Activated CD8-positive, alpha-beta memory T cell treated with anti-CD3 and anti-CD28 coated beads, Interleukin-2, amount 10 ng/mL, durations not matched to agents 7 days and 5 days (primary cell): ENCODE data around the gene FZD10. TPM values are rescaled to one million over a fixed set of nuclear protein-coding genes. Genes with fewer than 3 reads are reported as not detected.

Experiments used
- ATAC-seq: fragments of 150-1000 bp; cut with Tn5 transposase; one replicate; pipeline ENCODE4 v1.10.0; 2021; ENCODE audit warnings: moderate library complexity
- CTCF ChIA-PET: fragments of 350-600 bp; sonication (Branson Sonifier 250); formaldehyde crosslinking; loops from one replicate; lab custom pipeline; 2021; ENCODE audit warnings: antibody characterized with exemption; lab: Charles Lee
- DNase-seq: peaks from one replicate; pipeline ENCODE4 v3.0.0-alpha.2; 2020
- H3K27ac Mint-ChIP-seq: one replicate; pipeline ENCODE4 v1.8.0; 2021; ENCODE audit warnings: mild to moderate bottlenecking, mixed read lengths
- H3K27me3 Mint-ChIP-seq: one replicate; pipeline ENCODE4 v1.8.0; 2021; ENCODE audit warnings: mixed read lengths
- H3K36me3 Mint-ChIP-seq: one replicate; pipeline ENCODE4 v1.8.0; 2021; ENCODE audit warnings: mild to moderate bottlenecking, mixed read lengths
- H3K4me1 Mint-ChIP-seq: one replicate; pipeline ENCODE4 v1.8.0; 2021; ENCODE audit warnings: mixed read lengths
- H3K4me3 Mint-ChIP-seq: one replicate; pipeline ENCODE4 v1.8.0; 2021; ENCODE audit warnings: mild to moderate bottlenecking, moderate library complexity, mixed read lengths
- H3K9me3 Mint-ChIP-seq: one replicate; pipeline ENCODE4 v1.8.0; 2022; ENCODE audit warnings: low read depth, mixed read lengths
- total RNA-seq, 2 experiments: library from RNA; stranded (reverse); gene quantifications; one replicate each; pipeline ENCODE4 v1.2.3, GENCODE V29; 2021

FZD10 gene, protein sequence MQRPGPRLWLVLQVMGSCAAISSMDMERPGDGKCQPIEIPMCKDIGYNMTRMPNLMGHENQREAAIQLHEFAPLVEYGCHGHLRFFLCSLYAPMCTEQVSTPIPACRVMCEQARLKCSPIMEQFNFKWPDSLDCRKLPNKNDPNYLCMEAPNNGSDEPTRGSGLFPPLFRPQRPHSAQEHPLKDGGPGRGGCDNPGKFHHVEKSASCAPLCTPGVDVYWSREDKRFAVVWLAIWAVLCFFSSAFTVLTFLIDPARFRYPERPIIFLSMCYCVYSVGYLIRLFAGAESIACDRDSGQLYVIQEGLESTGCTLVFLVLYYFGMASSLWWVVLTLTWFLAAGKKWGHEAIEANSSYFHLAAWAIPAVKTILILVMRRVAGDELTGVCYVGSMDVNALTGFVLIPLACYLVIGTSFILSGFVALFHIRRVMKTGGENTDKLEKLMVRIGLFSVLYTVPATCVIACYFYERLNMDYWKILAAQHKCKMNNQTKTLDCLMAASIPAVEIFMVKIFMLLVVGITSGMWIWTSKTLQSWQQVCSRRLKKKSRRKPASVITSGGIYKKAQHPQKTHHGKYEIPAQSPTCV
- not detected for total RNA-seq

DNA sequence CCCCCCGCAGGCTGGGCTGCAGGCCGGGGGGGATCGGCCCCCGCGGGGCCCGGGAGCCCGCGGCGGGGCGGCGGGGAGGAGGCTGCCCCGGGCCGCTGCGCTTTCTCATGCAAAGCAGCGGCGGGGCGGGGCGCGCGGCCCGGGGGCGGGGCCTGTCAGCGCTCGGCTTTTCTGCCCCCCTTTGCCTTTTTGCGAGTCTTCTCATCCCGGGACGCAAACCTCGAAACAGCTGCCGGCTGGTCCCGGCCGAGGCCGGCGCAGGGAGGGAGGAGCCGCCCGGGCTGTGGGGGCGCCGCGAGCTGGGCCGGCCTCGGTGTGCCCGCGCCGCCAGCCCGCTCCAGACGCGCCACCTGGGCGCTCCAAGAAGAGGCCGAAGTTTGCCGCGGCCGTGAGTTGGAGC is at the start of gene FZD10:
FZD10 (plus strand) TSS at position 198 of the 400 bp plus-strand sequence. CDS start 479 bp downstream, outside the sequence.
- Mint-ChIP-seq H3K9me3 (peaks cover 2% of the 10 kb centered on the region), H3K4me3 (no peak within 1 kb of the TSS), H3K27me3 (peaks cover 30% of the 10 kb centered on the region), H3K4me1 (no peaks in the 10 kb centered on the region), H3K36me3 (peaks cover 6% of the 10 kb centered on the region), H3K27ac (peak within 1 kb of the TSS; percentile 63)
- ATAC-seq (no peak), DNase-seq (no peak)
- CTCF ChIA-PET, result no interaction called here

DNA sequence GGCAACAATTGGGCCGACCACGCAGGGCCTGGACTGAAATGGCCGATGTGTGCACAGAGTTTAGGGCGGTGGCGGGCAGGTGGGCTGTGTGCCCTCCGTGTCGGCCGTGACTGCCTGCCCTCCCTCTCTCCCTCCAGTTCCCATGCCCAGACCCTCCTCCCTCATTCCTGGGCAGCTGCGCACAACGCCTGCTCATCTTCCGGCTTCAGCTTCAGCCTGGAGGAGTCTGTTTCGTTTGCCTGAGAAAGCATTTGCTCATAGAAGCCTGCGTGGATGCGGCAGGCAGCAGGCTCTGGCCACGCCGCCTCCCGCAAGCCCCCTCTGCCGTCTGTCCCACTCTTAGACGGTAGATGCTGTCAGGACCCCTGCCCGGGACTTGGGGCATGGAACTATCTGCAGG is 47.3 kb upstream of the FZD10 start:
- no peak for ATAC-seq
- CTCF ChIA-PET, result no interaction called here

DNA sequence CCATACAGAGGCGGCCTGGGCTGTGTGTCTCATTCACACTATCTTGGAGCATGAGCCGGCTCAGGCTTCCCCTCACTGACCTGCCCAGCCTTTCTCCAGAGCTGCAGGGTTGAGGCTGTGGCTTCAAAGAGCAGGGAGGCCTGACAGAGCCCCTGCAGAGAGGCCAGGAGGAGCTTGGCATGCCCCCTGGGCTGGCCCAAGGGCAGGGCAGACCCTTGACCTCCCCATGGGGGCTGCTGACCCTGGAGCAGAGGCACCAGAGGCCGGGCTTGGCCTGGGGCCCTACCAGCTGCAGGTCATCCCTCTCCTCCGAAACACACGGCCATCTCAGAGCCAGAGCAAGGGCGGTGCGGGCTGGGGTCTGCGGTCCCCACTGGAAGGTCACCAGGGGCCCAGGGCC is 46.6 kb upstream of the FZD10 start:
- H3K4me3 Mint-ChIP-seq, result no peak overlapping the region
- H3K9me3 Mint-ChIP-seq, result peaks cover 6% of the 10 kb centered on the region
- no peaks in the 10 kb centered on the region for H3K27me3 Mint-ChIP-seq
- no peaks in the 10 kb centered on the region for H3K36me3 Mint-ChIP-seq
- H3K4me1 Mint-ChIP-seq, result no peaks in the 10 kb centered on the region
- no peak overlapping the region for H3K27ac Mint-ChIP-seq
- no peak for ATAC-seq
- CTCF ChIA-PET, result no interaction called here
- no peak for DNase-seq

More for the DNA sequence above, 47.3 kb upstream of the FZD10 start:
- Mint-ChIP-seq H3K36me3 (no peaks in the 10 kb centered on the region), H3K9me3 (peaks cover 10% of the 10 kb centered on the region), H3K27ac (no peak overlapping the region), H3K4me1 (no peaks in the 10 kb centered on the region), H3K27me3 (no peaks in the 10 kb centered on the region), H3K4me3 (no peak overlapping the region)
- no peak for DNase-seq

DNA sequence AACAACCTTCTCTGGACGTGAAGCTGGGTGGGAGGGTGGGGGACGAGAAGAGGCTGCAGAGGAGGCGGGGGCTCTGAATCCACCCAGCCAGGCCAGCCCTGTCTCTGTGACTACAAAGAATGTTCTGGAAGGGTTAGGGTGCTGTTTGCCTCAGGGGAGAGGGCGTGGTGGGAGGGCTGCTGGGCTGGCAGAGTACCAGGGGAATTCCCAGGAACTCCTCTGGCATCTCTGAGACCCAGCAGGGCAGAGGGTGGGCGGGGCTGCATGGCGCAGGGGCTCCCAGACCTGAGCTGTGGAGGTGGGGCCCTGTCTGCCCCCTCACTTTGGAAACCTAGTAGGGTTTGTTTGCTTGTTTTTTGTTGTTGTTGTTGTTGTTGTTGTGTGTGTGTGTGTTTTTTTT is 45.5 kb upstream of the FZD10 start:
- Mint-ChIP-seq H3K36me3 (no peaks in the 10 kb centered on the region), H3K27ac (no peak overlapping the region), H3K9me3 (peaks cover 6% of the 10 kb centered on the region), H3K4me3 (no peak overlapping the region), H3K4me1 (no peaks in the 10 kb centered on the region), H3K27me3 (no peaks in the 10 kb centered on the region)
- CTCF ChIA-PET, result no interaction called here
- DNase-seq (no peak), ATAC-seq (no peak)

DNA sequence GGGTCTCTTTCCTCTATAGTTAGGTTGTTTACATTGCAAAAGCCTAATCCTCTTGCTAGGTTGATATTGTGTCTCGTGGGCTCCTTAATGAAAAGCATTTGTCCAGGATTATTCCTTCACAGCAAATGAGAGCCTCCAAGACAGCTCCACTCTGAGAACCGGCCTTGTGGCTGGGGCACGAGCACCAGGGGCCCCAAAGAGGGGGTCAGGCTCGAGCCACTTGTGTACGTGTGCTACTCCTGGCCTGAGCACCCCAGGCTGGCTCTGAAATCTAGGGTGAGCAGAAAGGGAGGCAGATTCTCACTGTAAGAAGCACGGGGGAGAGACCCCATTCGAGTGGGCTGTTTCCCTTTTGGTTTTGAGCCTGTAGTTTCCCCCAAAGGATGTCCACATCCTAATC is 45.0 kb upstream of the FZD10 start:
- H3K4me3 Mint-ChIP-seq, result no peak overlapping the region
- no peaks in the 10 kb centered on the region for H3K4me1 Mint-ChIP-seq
- CTCF ChIA-PET, result no interaction called here
- H3K36me3 Mint-ChIP-seq, result no peaks in the 10 kb centered on the region
- H3K27ac Mint-ChIP-seq, result no peak overlapping the region
- no peak for ATAC-seq
- DNase-seq, result no peak
- peaks cover 6% of the 10 kb centered on the region for H3K9me3 Mint-ChIP-seq
- no peaks in the 10 kb centered on the region for H3K27me3 Mint-ChIP-seq

- ATAC-seq (no peak), DNase-seq (no peak)
- Mint-ChIP-seq H3K36me3 (no peaks in the 10 kb centered on the region), H3K4me3 (no peak overlapping the region), H3K4me1 (no peaks in the 10 kb centered on the region), H3K27me3 (no peaks in the 10 kb centered on the region), H3K9me3 (peaks cover 6% of the 10 kb centered on the region), H3K27ac (no peak overlapping the region)
- CTCF ChIA-PET, result no interaction called here
Measured at GRCh38 chr12:130117701-130118100, 44.6 kb upstream of the FZD10 start.

GRCh38 chr12:130118181-130118580 is 44.1 kb upstream of the FZD10 start:
- Mint-ChIP-seq H3K36me3 (no peaks in the 10 kb centered on the region), H3K27me3 (no peaks in the 10 kb centered on the region), H3K9me3 (peaks cover 6% of the 10 kb centered on the region), H3K27ac (no peak overlapping the region), H3K4me3 (no peak overlapping the region), H3K4me1 (no peaks in the 10 kb centered on the region)
- DNase-seq (no peak), ATAC-seq (no peak)
- CTCF ChIA-PET, result no interaction called here

DNA sequence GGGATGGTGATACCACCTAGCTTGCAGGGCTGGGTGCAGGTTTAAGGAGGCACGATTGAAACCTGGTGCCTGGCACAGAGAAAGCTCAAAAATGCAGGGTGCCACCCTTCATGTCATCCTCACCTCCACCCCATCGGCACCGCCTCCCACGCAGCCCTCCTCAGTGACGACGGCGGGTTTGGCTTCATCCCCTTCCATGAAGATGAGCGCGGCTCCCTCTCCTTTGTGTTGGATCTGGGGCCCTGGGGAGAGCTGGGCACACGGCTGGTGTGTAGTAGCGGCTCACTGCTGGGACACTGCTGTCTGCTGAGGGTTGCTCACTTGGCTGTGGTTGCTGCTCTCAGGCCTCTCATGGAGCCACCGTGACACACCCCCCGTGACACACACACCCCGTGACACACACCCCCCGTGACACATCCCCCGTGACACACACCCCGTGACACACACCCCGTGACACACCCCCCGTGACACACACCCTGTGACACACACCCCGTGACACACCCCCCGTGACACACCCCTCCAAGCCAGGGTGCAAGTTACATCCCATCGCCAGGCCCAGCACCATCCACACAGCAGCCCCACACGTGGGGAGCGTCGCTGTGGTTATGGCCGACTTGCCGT is 42.9 kb upstream of the FZD10 start:
- CTCF ChIA-PET, result no interaction called here
- no peak overlapping the region for H3K4me3 Mint-ChIP-seq
- H3K4me1 Mint-ChIP-seq, result no peaks in the 10 kb centered on the region
- ATAC-seq (no peak), DNase-seq (no peak)
- H3K9me3 Mint-ChIP-seq, result peaks cover 3% of the 10 kb centered on the region
- H3K36me3 Mint-ChIP-seq, result no peaks in the 10 kb centered on the region
- no peaks in the 10 kb centered on the region for H3K27me3 Mint-ChIP-seq
- no peak overlapping the region for H3K27ac Mint-ChIP-seq

GRCh38 chr12:130120012-130120805 is 42.1 kb upstream of the FZD10 start:
- no peak for DNase-seq
- no peaks in the 10 kb centered on the region for H3K27me3 Mint-ChIP-seq
- H3K9me3 Mint-ChIP-seq, result peaks cover 3% of the 10 kb centered on the region
- no peaks in the 10 kb centered on the region for H3K4me1 Mint-ChIP-seq
- no peak overlapping the region for H3K27ac Mint-ChIP-seq
- H3K4me3 Mint-ChIP-seq, result no peak overlapping the region
- H3K36me3 Mint-ChIP-seq, result no peaks in the 10 kb centered on the region
- CTCF ChIA-PET, result no interaction called here
- ATAC-seq, result no peak

DNA sequence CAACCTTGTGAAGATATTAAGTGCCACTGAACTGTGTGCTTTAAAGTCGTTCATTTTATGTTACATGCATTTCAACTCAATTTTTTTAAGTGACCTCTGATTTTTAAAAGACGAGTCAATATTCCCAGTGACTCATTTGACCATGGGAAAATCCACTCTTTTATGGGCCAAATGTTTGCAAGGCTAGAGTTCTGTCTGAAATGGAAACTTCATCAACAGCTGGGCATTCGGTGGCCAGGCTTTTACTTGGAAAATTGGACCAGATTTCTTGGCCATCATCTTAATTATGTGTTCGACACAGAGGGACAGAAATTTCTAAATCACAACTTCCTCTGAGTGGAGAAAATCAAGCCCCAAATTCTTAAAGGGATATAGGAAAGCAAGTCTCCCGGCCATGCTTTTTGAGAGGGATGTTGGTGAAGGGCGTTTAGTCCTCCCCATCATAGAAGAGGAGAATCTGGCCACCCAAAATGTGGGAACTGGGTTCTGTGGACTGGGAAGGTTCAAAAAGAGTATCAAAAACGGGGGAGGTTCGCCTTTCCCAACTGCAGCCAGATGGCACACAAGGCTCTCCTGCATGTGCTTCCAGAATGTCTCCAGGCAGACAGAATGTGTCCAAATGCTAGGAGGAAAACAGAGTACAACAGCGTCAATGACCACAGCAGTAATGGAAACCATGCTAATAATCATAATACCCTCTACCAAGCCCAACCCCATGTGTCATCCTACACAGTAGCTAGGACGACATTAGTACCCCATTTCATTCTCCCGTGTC is 40.9 kb upstream of the FZD10 start:
- no peak overlapping the region for H3K27ac Mint-ChIP-seq
- no peaks in the 10 kb centered on the region for H3K4me1 Mint-ChIP-seq
- H3K4me3 Mint-ChIP-seq, result no peak overlapping the region
- ATAC-seq, result no peak
- H3K27me3 Mint-ChIP-seq, result no peaks in the 10 kb centered on the region
- DNase-seq, result no peak
- H3K36me3 Mint-ChIP-seq, result no peaks in the 10 kb centered on the region
- CTCF ChIA-PET, result no interaction called here
- H3K9me3 Mint-ChIP-seq, result peaks cover 3% of the 10 kb centered on the region

GRCh38 chr12:130122356-130122755 is 39.9 kb upstream of the FZD10 start:
- H3K27ac Mint-ChIP-seq, result no peak overlapping the region
- no peaks in the 10 kb centered on the region for H3K36me3 Mint-ChIP-seq
- H3K27me3 Mint-ChIP-seq, result no peaks in the 10 kb centered on the region
- CTCF ChIA-PET, result no interaction called here
- no peak overlapping the region for H3K4me3 Mint-ChIP-seq
- H3K4me1 Mint-ChIP-seq, result no peaks in the 10 kb centered on the region
- ATAC-seq (no peak), DNase-seq (no peak)
- peaks cover 3% of the 10 kb centered on the region for H3K9me3 Mint-ChIP-seq

DNA sequence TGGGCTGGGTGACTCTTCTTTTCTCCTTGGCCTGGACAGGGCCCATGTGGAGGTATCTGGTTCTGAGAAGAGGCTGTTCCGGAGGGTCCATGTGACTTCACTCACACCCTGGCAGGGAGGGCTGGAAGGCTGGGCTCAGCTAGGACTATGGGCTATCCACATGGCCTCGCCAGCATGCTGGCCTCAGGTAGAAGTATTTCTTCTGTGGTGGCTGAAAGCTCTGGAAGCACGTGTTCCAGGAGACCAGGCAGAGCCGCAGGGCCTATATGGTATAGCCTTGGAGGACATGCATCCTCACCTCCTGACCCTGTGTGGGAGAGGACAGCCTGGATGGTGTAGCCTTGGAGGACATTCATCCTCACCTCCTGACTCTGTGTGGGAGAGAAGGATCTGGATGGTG is 38.2 kb upstream of the FZD10 start:
- DNase-seq, result no peak
- Mint-ChIP-seq H3K4me1 (no peaks in the 10 kb centered on the region), H3K36me3 (no peaks in the 10 kb centered on the region), H3K9me3 (peaks cover 9% of the 10 kb centered on the region), H3K27me3 (no peaks in the 10 kb centered on the region), H3K27ac (no peak overlapping the region), H3K4me3 (no peak overlapping the region)
- CTCF ChIA-PET, result interaction anchor here (0.7 kb wide), 1 partner anchor 18 kb away, joined by 3 read pairs; no protein-coding TSS in a partner anchor
- no peak for ATAC-seq
